ENCODE results near the gene ARAP3. TPM values are rescaled to one million over a fixed set of nuclear protein-coding genes. Genes with fewer than 3 reads are reported as not detected.
A peak's percentile ranks its signal among the peaks of the same experiment; 100 is the strongest.

ARAP3 gene
- total and polyA plus RNA-seq, 2 donors (not counting 3 experiments of a cell fraction or from before 2014, with no cell fraction given) = 60.6 to 136 TPM

GRCh38 chr5:141703133-141703561, 21.1 kb upstream of the ARAP3 start:
- H3K4me1 ChIP-seq (ENCODE audit: control insufficient read depth, extremely low read depth, insufficient read depth, low read length) = peaks cover 5% of the 10 kb centered on the region
- H3K9me1 ChIP-seq (replicated peaks; ENCODE audit: control insufficient read depth, extremely low read depth, insufficient read depth, low read length) = no peaks in the 10 kb centered on the region
- H3K4me3 ChIP-seq (replicated peaks in 1 of 3; ENCODE audit: insufficient read depth in 1 of 3, low read depth in 1 of 3, low read length in 3 of 3) = peak overlapping the region in 1 of 3 experiments; percentile 41
- H4K20me1 ChIP-seq (replicated peaks; ENCODE audit: control insufficient read depth, extremely low read depth, insufficient read depth, low read length) = no peaks in the 10 kb centered on the region
- POLR2A ChIA-PET = no interaction called here
- dilution Hi-C loops (cut with MboI; ENCODE audit: extremely low pct_ligation_motif_present, low sequenced_read_pairs) = no loop called here
- peak overlapping the region; percentile 88 for H3K4me2 ChIP-seq (ENCODE audit: insufficient read depth, low read length)
- TF ChIP-seq, protein P1, sequence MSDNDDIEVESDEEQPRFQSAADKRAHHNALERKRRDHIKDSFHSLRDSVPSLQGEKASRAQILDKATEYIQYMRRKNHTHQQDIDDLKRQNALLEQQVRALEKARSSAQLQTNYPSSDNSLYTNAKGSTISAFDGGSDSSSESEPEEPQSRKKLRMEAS (IDR thresholded peaks at IDR 0.05; ENCODE audit: insufficient read depth, insufficient read length) = no peak
- no peak for TF ChIP-seq GATA2 (IDR thresholded peaks at IDR 0.05; ENCODE audit: insufficient read depth, insufficient read length, low read depth, low read length)
- no peak for TF ChIP-seq POLR2AphosphoS5 (IDR thresholded peaks at IDR 0.05; ENCODE audit: insufficient read depth, low read depth, low read length)
- TF ChIP-seq JUN (IDR thresholded peaks at IDR 0.05; ENCODE audit: borderline replicate concordance, insufficient read depth, insufficient read length, low read depth) = no peak
- no peak for TF ChIP-seq FOS (IDR thresholded peaks at IDR 0.05; ENCODE audit: borderline replicate concordance, insufficient read depth, low read length)
- TF ChIP-seq MYC (IDR thresholded peaks at IDR 0.05; ENCODE audit: low read depth, low read length) = no peak
- TF ChIP-seq, protein P2, sequence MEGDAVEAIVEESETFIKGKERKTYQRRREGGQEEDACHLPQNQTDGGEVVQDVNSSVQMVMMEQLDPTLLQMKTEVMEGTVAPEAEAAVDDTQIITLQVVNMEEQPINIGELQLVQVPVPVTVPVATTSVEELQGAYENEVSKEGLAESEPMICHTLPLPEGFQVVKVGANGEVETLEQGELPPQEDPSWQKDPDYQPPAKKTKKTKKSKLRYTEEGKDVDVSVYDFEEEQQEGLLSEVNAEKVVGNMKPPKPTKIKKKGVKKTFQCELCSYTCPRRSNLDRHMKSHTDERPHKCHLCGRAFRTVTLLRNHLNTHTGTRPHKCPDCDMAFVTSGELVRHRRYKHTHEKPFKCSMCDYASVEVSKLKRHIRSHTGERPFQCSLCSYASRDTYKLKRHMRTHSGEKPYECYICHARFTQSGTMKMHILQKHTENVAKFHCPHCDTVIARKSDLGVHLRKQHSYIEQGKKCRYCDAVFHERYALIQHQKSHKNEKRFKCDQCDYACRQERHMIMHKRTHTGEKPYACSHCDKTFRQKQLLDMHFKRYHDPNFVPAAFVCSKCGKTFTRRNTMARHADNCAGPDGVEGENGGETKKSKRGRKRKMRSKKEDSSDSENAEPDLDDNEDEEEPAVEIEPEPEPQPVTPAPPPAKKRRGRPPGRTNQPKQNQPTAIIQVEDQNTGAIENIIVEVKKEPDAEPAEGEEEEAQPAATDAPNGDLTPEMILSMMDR (IDR thresholded peaks at IDR 0.05; ENCODE audit: extremely low read depth in 1 of 2, insufficient read depth in 1 of 2, low read depth in 1 of 2, low read length in 2 of 2) = no peak
- TF ChIP-seq POLR2A (IDR thresholded peaks at IDR 0.05; ENCODE audit: low read depth, low read length) = no peak
- no peak for TF ChIP-seq EZH2 (IDR thresholded peaks at IDR 0.05; ENCODE audit: borderline replicate concordance, low read depth, low read length, severe bottlenecking)
- intact Hi-C loops (cut with micrococcal nuclease) = loop anchor here (2.0 kb wide), 2 partner anchors 54 to 112 kb away; no protein-coding TSS in a partner anchor
- H2AFZ ChIP-seq (ENCODE audit: low read depth, low read length) = no peak overlapping the region
- BruUV-seq (replicated peaks) = no TSS peak
- no peak overlapping the region for H3K9ac ChIP-seq (replicated peaks; ENCODE audit: extremely low read depth, insufficient read depth, low read length)
- H3K9me3 ChIP-seq (replicated peaks; ENCODE audit: control insufficient read depth, insufficient read depth, low read length) = no peaks in the 10 kb centered on the region
- DNase-seq (ENCODE audit: low read depth, low spot score) (no peak), FAIRE-seq (no peak)
- no peak overlapping the region for H3K27ac ChIP-seq (ENCODE audit: insufficient read depth, low read depth, low read length)
- H3K27me3 ChIP-seq (ENCODE audit: control insufficient read depth in 2 of 2, insufficient read depth in 2 of 2, low read length in 2 of 2) = peaks cover 19 to 33% of the 10 kb centered on the region in 2 experiments
- H3K36me3 ChIP-seq (ENCODE audit: control insufficient read depth in 2 of 2, extremely low read depth in 1 of 2, insufficient read depth in 2 of 2, low read length in 2 of 2) = no peaks in the 10 kb centered on the region
- no peaks in the 10 kb centered on the region for H3K79me2 ChIP-seq (ENCODE audit: control insufficient read depth, insufficient read depth, low read length)
- CTCF ChIA-PET = interaction anchor here (0.7 to 7.0 kb wide), 14 partner anchors 10 to 266 kb away, joined by 3 to 184 read pairs (median 3); partner anchors contain the start of genes PCDH1, PCDH12 and RNF14

All from endothelial cell of umbilical vein (primary cell).